Tibial nerve (tissue), 4 donors: ENCODE measurements around the gene SLC25A10. TPM values are rescaled to one million over a fixed set of nuclear protein-coding genes. Genes with fewer than 3 reads are reported as not detected.

Source experiments
- DNase-seq, 2 donors: peaks; one replicate each; pipeline ENCODE4 v3.0.0-alpha.2; 2019; ENCODE audit warnings: low spot score in 2 of 2
- H3K27ac ChIP-seq, 4 donors: fragments of 200-600 bp; sonication (generic) in 3 of 4; one replicate each; pipeline ENCODE4 v1.5.1; 2017 to 2019; ENCODE audit warnings: mild to moderate bottlenecking in 1 of 4
- H3K27me3 ChIP-seq, 2 donors: fragments of 200-600 bp; sonication (generic) in 1 of 2; one replicate each; pipeline versions ENCODE4 v1.5.1 to v1.6.0; 2017 to 2019
- H3K36me3 ChIP-seq, 3 donors: fragments of 200-600 bp; sonication (generic); one replicate each; pipeline ENCODE4 v1.5.1; 2018 to 2019
- H3K4me1 ChIP-seq, 4 donors: fragments of 200-600 bp; sonication (generic) in 3 of 4; one replicate each; pipeline ENCODE4 v1.5.1; 2017 to 2019
- H3K4me3 ChIP-seq, 4 donors: fragments of 200-600 bp; sonication (generic) in 3 of 4; one replicate each; pipeline ENCODE4 v1.5.1; 2017 to 2019; ENCODE audit warnings: mild to moderate bottlenecking in 1 of 4, moderate library complexity in 1 of 4
- H3K9me3 ChIP-seq, 4 donors: fragments of 200-600 bp; sonication (generic) in 3 of 4; one replicate each; pipeline ENCODE4 v1.5.1; 2017 to 2019
- CTCF ChIP-seq, 5 experiments: fragments of 200-600 bp in 3 of 5; fragments of 450-650 bp in 2 of 5; sonication (generic) in 3 of 5; IDR thresholded peaks; one replicate each; pipeline ENCODE4 v1.5.1; 2016 to 2019; ENCODE audit warnings: antibody characterized with exemption in 5 of 5, mild to moderate bottlenecking in 3 of 5, moderate library complexity in 2 of 5
- EP300 ChIP-seq, 2 donors: sonication (generic); formaldehyde crosslinking; IDR thresholded peaks; one replicate each; pipeline ENCODE4 v1.6.1; 2017; ENCODE audit warnings: antibody characterized with exemption in 2 of 2, mild to moderate bottlenecking in 1 of 2
- POLR2A ChIP-seq, 2 donors: fragments of 450-650 bp; IDR thresholded peaks; one replicate each; pipeline ENCODE4 v1.6.1; 2017; ENCODE audit warnings: antibody characterized with exemption in 2 of 2, mild to moderate bottlenecking in 2 of 2, moderate library complexity in 2 of 2
- WGBS, 2 donors: methylation state at CpG; one replicate each; pipeline ENCODE4 v1.1.5; 2018; 5-methylcytosine and 5-hydroxymethylcytosine counted together
- total RNA-seq, 4 donors: library from RNA; depleted of rRNA; stranded (reverse); fragments of >200 nt; gene quantifications; one replicate each; pipeline ENCODE4 v1.1.0, GENCODE V29; 2016

Gene SLC25A10
- total RNA-seq, 4 donors from 2014 or later: 10.8 to 32.1 (median 22.6) TPM

DNA sequence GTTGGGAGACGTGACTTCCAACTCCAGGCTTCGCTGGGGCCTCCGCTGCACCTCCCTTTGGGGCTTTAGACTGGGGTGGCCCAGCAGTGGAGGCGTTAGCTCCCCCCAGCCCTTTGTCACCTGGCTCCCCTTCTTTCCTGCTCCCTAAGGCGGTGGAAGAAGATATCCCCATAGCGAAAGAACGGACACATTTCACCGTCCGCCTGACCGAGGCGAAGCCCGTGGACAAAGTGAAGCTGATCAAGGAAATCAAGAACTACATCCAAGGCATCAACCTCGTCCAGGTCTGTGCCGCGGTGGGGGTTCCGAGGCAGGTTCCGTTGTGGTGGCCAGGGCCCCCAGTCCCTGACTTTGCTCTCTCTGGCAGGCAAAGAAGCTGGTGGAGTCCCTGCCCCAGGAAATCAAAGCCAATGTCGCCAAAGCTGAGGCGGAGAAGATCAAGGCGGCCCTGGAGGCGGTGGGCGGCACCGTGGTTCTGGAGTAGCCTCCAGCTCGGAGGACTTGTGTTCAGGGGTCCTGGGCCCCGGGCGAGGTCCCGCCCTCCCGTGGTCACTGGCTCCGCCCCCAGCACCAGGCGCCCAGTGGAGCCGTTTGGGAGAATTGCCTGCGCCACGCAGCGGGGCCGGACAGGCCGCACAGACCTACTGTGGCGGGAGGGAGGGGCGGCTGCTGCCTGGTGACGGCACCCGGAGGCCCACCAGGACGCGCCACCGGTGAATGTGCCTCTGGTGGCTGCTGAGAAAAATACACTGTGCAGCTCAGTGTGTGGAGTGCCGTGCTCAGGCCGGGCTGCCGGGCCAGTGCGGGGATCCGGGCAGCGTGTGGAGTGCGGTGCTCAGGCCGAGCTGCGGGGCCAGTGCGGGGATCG lies 5.1 kb upstream of the SLC25A10 start:
- H3K36me3 ChIP-seq: peaks cover 0 to 37% (median 4%) of the 10 kb centered on the region in 3 donors
- no peak for TF ChIP-seq POLR2A (IDR thresholded peaks at IDR 0.05)
- peak in 1 of 5 experiments; percentile 11 for TF ChIP-seq CTCF (IDR thresholded peaks at IDR 0.05)
- no peak overlapping the region for H3K27ac ChIP-seq
- H3K4me3 ChIP-seq: no peak overlapping the region
- 93% methylated on average over 53 to 54 of the region's 54 CpGs for WGBS, 2 donors
- no peaks in the 10 kb centered on the region for H3K27me3 ChIP-seq
- no peak for DNase-seq
- H3K4me1 ChIP-seq: peaks cover 0 to 39% (median 30%) of the 10 kb centered on the region in 4 donors
- no peaks in the 10 kb centered on the region for H3K9me3 ChIP-seq

DNA sequence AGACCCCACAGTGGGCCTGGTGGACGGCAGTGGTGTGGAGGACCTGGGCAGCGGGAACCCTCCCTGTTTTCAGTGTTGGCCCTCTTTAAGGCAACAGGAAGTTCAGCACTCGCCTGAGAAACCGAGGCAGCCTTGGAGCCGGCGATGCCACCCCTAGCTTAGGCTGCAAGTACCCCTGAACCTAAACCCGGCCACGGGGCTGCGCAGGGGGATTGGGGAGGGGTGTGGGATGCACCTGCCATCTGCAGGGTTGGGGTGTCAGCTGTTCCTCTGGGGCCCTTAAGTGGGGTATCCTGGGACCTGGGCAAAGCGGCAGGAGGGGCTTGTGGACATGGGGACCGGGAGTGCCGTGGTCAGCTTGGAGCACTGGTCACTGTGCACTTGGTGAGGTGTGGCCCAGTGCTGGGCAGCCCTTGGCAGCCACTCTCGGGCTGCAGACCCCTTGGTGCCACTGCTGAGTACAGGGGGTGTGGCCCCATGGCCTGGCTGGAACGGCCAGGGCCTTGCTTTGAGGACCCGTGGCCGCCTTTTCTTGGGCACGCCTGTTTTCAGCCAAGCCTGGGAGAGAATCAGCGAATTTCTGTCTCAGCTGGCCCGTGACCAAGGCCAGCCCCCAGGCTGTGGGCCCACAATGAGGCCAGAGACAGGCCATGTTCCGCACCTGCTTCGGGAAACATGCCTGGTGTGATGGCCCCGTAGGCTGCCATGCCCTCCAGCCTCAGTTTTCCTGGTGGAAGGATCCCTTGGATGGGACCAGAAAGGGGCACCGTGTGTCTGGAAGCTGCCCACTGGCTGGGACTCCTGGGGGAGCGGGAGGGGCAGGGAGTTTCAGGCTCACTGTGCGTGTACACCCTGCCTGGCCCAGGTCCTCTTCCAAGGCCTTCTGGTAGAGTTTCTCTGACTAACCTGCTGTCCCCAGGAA lies 4.1 kb upstream of the SLC25A10 start:
- no peaks in the 10 kb centered on the region for H3K27me3 ChIP-seq

DNA sequence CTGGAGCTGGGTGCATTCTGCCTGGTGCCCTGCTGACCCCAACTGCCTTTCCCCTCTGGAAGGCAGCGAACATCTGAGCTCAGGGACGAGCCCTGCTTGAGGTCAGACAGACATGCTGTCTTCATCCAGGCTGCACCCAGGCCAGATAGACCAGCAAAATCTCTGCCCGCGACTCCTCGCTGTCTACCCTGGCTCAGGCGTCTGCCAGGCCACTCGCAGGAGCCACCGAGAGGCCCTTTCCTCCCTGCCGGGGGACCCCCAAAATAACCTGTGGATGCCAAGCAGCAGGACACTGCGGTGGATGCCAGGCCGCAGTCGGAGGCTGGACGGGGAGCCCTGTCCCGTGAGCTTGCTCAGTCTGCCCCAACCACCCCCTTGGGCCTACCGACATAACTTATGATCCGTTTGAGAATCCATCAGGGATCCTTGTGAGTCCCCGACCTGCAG lies 3.3 kb upstream of the SLC25A10 start:
- no peak overlapping the region for H3K27ac ChIP-seq
- peaks cover 0 to 44% (median 36%) of the 10 kb centered on the region in 4 donors for H3K4me1 ChIP-seq
- DNase-seq: no peak
- H3K9me3 ChIP-seq: no peaks in the 10 kb centered on the region
- no peaks in the 10 kb centered on the region for H3K27me3 ChIP-seq
- H3K36me3 ChIP-seq: peaks cover 0 to 37% (median 4%) of the 10 kb centered on the region in 3 donors
- no peak overlapping the region for H3K4me3 ChIP-seq
- 74 to 83% methylated on average over 16 to 17 of the region's 17 CpGs for WGBS, 2 donors
- TF ChIP-seq CTCF (IDR thresholded peaks at IDR 0.05): no peak
- TF ChIP-seq POLR2A (IDR thresholded peaks at IDR 0.05): no peak
- TF ChIP-seq EP300 (IDR thresholded peaks at IDR 0.05): no peak

More for the DNA sequence above, 4.1 kb upstream of the SLC25A10 start:
- no peaks in the 10 kb centered on the region for H3K9me3 ChIP-seq
- no peak overlapping the region for H3K4me3 ChIP-seq
- TF ChIP-seq CTCF (IDR thresholded peaks at IDR 0.05): no peak
- no peak for TF ChIP-seq POLR2A (IDR thresholded peaks at IDR 0.05)
- no peak for TF ChIP-seq EP300 (IDR thresholded peaks at IDR 0.05)
- peaks cover 0 to 38% (median 29%) of the 10 kb centered on the region in 4 donors for H3K4me1 ChIP-seq
- no peak overlapping the region for H3K27ac ChIP-seq
- peaks cover 0 to 37% (median 4%) of the 10 kb centered on the region in 3 donors for H3K36me3 ChIP-seq
- 83 to 93% methylated on average over 9 to 25 of the region's 25 CpGs for WGBS, 2 donors
- no peak for DNase-seq

DNA sequence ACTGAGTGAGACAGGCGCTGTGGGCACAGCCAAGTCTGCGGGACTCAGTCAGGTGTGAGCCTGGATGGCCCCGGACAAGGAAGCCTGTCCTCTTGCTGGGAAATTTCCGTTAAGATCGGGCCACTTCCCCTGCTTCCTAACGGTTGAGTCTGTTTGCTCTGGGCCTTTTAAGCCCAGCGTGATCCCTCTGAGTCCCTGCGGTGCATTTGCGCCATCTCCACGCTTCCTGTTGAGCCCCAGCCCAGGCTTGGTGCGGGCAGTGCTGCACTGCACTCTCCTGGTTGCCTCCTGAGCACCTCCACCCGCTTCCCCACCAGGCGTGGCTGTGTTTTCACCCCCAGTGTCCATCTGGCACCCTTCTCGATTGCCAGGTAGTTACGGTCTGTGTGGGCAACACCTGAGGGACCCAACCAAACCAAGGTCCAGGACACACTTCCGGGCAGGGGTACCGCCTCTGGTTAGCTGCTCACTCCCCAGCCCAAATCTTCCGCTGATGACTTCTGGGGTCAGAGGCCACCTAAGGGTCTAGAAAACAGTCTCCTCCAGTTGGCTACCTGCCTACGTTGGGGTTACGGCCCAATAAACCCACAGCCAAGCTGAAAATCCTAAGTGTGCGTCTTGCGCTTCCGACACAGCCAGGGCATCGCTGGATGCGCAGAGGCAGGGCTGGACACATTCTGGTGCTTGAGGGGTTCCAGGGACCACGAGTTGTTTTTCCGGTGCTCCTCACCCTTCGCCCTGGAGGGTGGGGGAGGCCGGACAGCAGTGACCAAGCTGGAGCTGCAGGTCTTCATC lies 1.4 kb upstream of the SLC25A10 start:
- DNase-seq: no peak
- no peaks in the 10 kb centered on the region for H3K9me3 ChIP-seq
- peak overlapping the region in 1 of 4 donors; percentile 3 for H3K27ac ChIP-seq
- H3K4me3 ChIP-seq: peak overlapping the region in 2 of 4 donors; percentile 81 to 90
- no peaks in the 10 kb centered on the region for H3K27me3 ChIP-seq
- 10 to 15% methylated on average over 23 to 28 of the region's 29 CpGs for WGBS, 2 donors
- TF ChIP-seq CTCF (IDR thresholded peaks at IDR 0.05) (no peak), POLR2A (IDR thresholded peaks at IDR 0.05) (no peak), EP300 (IDR thresholded peaks at IDR 0.05) (no peak)
- H3K4me1 ChIP-seq: peaks cover 0 to 51% (median 36%) of the 10 kb centered on the region in 4 donors
- peaks cover 0 to 42% (median 4%) of the 10 kb centered on the region in 3 donors for H3K36me3 ChIP-seq
